Keratinocyte (primary cell): ENCODE results near the gene DLL3.

Source experiments
- EZH2 ChIP-seq: IDR thresholded peaks from one replicate; pipeline ENCODE4 v1.6.1; 2012; ENCODE audit warnings: inconsistent platforms, mild to moderate bottlenecking, low read length, moderate library complexity
- TF ChIP-seq, protein P1 (sequence below), 3 experiments: IDR thresholded peaks in 1 of 3; conservative IDR thresholded peaks in 1 of 3; optimal IDR thresholded peaks in 1 of 3; 2 replicates in 2 of 3; 3 replicates in 1 of 3; pipeline versions ENCODE3 to v1.5.1; 2011; ENCODE audit warnings: low read length in 3 of 3, mild to moderate bottlenecking in 3 of 3, moderate library complexity in 2 of 3, control low read depth in 1 of 3, inconsistent platforms in 1 of 3; ENCODE audit not compliant: insufficient read depth in 2 of 3; ENCODE audit errors: extremely low read depth in 1 of 3

DNA sequence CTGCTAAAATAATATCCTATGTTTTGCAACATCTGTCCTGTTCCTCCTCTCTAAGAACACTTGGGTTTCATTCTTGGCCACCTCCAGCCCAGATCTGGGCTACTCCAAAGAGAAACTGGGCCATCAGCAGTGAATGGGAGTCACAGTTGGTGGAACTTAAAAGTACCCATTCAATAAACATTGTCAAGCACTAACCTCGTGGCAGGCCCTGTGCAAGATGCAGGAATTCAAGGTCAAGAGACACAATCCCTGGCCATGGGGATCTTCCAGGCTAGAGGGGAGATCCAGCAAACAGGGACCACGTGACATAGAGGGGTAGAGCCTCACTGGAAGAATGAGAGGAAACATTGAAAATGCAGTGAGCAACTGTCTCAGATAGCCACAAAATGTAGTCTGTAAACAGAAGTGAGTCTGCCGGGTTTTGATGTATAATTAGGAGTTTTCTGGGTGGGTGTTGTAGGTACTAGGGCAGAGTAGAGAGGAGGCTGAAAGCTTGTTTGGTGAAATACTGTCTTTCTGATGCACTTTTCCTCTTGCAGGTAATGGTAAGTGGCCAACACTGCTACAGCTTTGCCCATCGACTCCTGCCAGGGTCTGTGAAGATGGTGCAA is 56.1 kb downstream of the DLL3 start:
- TF ChIP-seq, protein P1, sequence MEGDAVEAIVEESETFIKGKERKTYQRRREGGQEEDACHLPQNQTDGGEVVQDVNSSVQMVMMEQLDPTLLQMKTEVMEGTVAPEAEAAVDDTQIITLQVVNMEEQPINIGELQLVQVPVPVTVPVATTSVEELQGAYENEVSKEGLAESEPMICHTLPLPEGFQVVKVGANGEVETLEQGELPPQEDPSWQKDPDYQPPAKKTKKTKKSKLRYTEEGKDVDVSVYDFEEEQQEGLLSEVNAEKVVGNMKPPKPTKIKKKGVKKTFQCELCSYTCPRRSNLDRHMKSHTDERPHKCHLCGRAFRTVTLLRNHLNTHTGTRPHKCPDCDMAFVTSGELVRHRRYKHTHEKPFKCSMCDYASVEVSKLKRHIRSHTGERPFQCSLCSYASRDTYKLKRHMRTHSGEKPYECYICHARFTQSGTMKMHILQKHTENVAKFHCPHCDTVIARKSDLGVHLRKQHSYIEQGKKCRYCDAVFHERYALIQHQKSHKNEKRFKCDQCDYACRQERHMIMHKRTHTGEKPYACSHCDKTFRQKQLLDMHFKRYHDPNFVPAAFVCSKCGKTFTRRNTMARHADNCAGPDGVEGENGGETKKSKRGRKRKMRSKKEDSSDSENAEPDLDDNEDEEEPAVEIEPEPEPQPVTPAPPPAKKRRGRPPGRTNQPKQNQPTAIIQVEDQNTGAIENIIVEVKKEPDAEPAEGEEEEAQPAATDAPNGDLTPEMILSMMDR (optimal IDR thresholded peaks at IDR 0.05 in 1 of 3, IDR thresholded peaks at IDR 0.05 in 1 of 3, conservative IDR thresholded peaks at IDR 0.05 in 1 of 3; ENCODE audit: extremely low read depth in 1 of 3, insufficient read depth in 2 of 3, low read length in 3 of 3), result no peak
- no peak for TF ChIP-seq EZH2
